Stimulated activated naive CD8-positive, alpha-beta T cell treated with anti-CD3 and anti-CD28 coated beads, Interleukin-15, amount 100 ng/mL, for 72 hours (primary cell): ENCODE data around the gene VRK3.
A peak's percentile ranks its signal among the peaks of the same experiment; 100 is the strongest.
"Not testable (repeated sequence)": the region's sequence is repeated elsewhere in the genome, so short reads cannot be mapped to it uniquely, and the experiment has no call there.

Experiments
- ATAC-seq: fragments of 150-1000 bp; cut with Tn5 transposase; 2 replicates; pipeline ENCODE4 v1.10.0; 2021; ENCODE audit warnings: mild to moderate bottlenecking, moderate library complexity
- DNase-seq, 2 donors: peaks; one replicate each; pipeline ENCODE4 v3.0.0; 2021 to 2022
- H3K27ac Mint-ChIP-seq, 2 donors: one replicate each; pipeline ENCODE4 v1.8.0; 2022; ENCODE audit warnings: mild to moderate bottlenecking in 2 of 2, mixed read lengths in 2 of 2, moderate library complexity in 2 of 2
- H3K27me3 Mint-ChIP-seq: one replicate; pipeline ENCODE4 v1.8.0; 2022; ENCODE audit warnings: mixed read lengths
- H3K4me1 Mint-ChIP-seq: one replicate; pipeline ENCODE4 v1.8.0; 2022; ENCODE audit warnings: mild to moderate bottlenecking, mixed read lengths
- H3K4me3 Mint-ChIP-seq, 2 donors: one replicate each; pipeline ENCODE4 v1.8.0; 2022; ENCODE audit warnings: mild to moderate bottlenecking in 2 of 2, mixed read lengths in 2 of 2, moderate library complexity in 1 of 2
- H3K9me3 Mint-ChIP-seq, 2 donors: one replicate each; pipeline ENCODE4 v1.8.0; 2022; ENCODE audit warnings: mixed read lengths in 2 of 2

VRK3 gene

DNA sequence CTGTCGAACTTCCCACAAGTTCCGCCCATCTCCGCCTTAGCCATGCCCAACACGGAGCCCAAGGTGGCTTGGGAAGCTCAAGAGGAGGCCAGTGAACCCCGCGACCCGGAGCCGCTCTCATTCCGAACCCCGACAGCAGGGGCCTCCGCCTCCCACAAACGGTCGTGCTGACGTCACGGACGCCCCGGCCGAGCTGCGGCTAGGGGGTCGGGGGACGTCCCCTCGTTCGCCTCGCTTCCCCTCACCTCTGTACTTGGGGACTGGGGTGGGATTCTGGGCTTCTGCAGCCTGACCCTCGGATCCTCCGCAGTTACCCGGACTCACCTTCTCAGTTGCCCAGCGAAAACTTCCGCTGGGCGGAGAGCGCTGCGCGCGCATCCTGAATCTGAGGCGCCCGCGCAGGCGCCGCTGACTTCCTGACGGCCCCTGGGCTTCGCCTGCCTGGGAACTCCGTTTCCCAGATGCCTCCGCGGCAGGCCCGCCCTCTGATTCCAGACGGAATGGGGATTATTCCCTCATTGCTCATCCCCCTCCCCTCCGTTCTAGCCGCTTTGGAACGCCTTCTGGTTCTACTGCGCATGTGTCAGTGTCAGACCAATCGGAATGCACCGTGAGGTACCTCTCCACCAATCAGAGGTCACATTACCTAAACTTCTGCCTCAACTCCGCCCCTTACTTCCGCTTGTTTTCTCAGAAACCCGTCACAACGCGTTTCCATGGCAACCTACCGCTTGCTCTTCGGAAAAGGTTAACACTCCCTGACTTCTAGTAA, at the start of gene VRK3:
Gene VRK3, minus strand, starts transcription at position 351 of the 772 bp plus-strand sequence. CDS start 9,210 bp downstream, outside the sequence.
- H3K27ac Mint-ChIP-seq: peak within 1 kb of the TSS; percentile 97 to 99
- peaks cover 69% of the 10 kb centered on the region for H3K4me1 Mint-ChIP-seq
- ATAC-seq (peak; percentile 92), DNase-seq (peak; percentile 97 to 99)
- H3K9me3 Mint-ChIP-seq: peaks cover 4 to 6% of the 10 kb centered on the region in 2 donors
- no peaks in the 10 kb centered on the region for H3K27me3 Mint-ChIP-seq
- H3K4me3 Mint-ChIP-seq: peak within 1 kb of the TSS; percentile 94 to 96

- not testable (repeated sequence) for H3K4me1 Mint-ChIP-seq, DNase-seq, H3K9me3 Mint-ChIP-seq, ATAC-seq, H3K4me3 Mint-ChIP-seq, H3K27ac Mint-ChIP-seq
- peaks cover 22% of the 10 kb centered on the region for H3K27me3 Mint-ChIP-seq
Measured at GRCh38 chr19:50068382-50068781, 43.2 kb upstream of the VRK3 start.

DNA sequence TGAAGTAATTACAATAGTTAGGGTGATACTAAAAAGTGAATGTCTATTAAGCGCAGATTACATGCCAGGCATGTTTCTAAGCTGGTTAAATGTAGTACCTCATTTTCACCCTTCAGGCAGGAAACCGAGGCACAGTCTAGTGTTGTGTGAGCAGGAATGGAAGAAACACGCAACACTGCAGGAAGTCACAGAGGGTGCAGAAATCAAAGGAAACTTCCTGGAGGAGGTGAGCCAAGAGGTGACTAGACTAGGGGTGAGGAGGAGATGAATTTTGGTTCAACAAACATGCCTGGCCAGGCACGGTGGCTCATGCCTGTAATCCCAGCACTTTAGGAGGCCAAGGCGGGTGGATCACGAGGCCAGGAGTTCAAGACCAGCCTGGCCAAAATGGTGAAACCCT, 42.4 kb upstream of the VRK3 start:
- peaks cover 22% of the 10 kb centered on the region for H3K27me3 Mint-ChIP-seq

GRCh38 chr19:50065938-50066337, 40.8 kb upstream of the VRK3 start:
- ATAC-seq: no peak
- DNase-seq: no peak
- Mint-ChIP-seq H3K9me3 (no peaks in the 10 kb centered on the region), H3K27ac (no peak overlapping the region), H3K4me1 (peaks cover 5% of the 10 kb centered on the region), H3K27me3 (peaks cover 14% of the 10 kb centered on the region), H3K4me3 (no peak overlapping the region)

More for the DNA sequence above, 42.4 kb upstream of the VRK3 start:
- Mint-ChIP-seq H3K4me3 (no peak overlapping the region), H3K27ac (peak overlapping the region in 1 of 2 donors; percentile 3), H3K4me1 (peaks cover 5% of the 10 kb centered on the region), H3K9me3 (no peaks in the 10 kb centered on the region)
- ATAC-seq: no peak
- DNase-seq: no peak

DNA sequence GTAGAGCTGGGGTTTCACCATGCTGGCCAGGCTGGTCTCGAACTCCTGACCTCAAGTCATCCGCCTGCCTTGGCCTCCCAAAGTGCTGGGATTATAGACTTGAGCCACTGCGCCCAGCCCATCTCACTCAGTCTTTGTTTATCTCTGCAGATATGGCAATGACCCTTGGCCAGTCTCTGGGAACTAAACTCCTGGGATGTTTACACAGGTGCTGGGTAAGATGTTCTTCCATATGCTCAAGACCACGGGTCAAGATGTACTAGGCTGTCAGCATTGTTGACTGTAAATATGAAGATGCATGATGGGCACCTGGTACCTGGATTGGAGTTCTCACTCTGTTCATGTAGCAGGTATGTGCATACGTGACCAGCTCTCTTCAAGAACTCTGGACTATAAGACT, 36.5 kb upstream of the VRK3 start:
- H3K27ac Mint-ChIP-seq: no peak overlapping the region
- peaks cover 14% of the 10 kb centered on the region for H3K27me3 Mint-ChIP-seq
- no peaks in the 10 kb centered on the region for H3K4me1 Mint-ChIP-seq
- H3K4me3 Mint-ChIP-seq: no peak overlapping the region
- DNase-seq: no peak
- no peak for ATAC-seq
- peaks cover 0 to 24% of the 10 kb centered on the region in 2 donors for H3K9me3 Mint-ChIP-seq

GRCh38 chr19:50060107-50060506, 34.9 kb upstream of the VRK3 start:
- peaks cover 2% of the 10 kb centered on the region for H3K27me3 Mint-ChIP-seq
- ATAC-seq: no peak
- no peak overlapping the region for H3K27ac Mint-ChIP-seq
- H3K4me3 Mint-ChIP-seq: no peak overlapping the region
- DNase-seq: no peak
- no peaks in the 10 kb centered on the region for H3K4me1 Mint-ChIP-seq
- H3K9me3 Mint-ChIP-seq: peaks cover 0 to 24% of the 10 kb centered on the region in 2 donors

DNA sequence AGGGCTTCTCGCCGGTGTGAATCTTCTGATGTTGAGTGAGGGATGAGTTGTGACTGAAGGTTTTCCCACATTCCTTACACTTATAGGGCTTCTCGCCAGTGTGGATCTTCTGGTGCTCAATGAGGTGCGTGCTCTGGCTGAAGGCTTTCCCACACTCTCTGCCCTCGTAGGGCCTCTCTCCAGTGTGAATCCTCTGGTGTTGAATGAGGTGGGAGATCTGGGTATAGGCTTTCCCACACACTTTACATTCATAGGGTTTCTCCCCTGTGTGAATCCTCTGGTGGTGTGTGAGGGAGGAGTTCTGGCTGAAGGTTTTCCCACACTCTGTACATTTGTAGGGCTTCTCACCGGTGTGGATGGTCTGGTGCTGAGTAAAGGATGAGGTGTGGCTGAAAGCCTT, 33.9 kb upstream of the VRK3 start:
- DNase-seq (no peak), ATAC-seq (no peak)
- Mint-ChIP-seq H3K27me3 (no peaks in the 10 kb centered on the region), H3K9me3 (peaks cover 0 to 24% of the 10 kb centered on the region in 2 donors), H3K4me3 (no peak overlapping the region), H3K4me1 (no peaks in the 10 kb centered on the region), H3K27ac (no peak overlapping the region)

DNA sequence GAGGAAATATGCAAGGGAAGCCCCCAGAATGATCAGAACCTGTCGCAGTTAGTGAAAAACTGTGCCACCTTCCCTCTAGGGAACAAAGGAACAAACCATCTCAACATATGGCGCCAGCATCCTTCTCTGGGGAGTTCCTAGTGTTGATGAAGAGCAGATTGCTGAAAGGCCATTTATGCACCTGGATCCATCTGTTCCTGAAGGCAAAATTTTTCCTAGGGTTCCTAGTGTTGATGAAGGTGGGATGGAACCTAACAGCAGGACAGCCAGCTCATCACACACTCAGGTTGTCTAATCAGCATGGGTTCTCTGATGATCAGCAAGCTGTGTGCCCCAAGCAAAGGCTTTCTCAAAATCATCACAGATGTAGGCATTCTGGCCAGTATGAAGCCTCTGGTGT, 33.3 kb upstream of the VRK3 start:
- Mint-ChIP-seq H3K9me3 (peaks cover 0 to 24% of the 10 kb centered on the region in 2 donors), H3K4me3 (no peak overlapping the region), H3K4me1 (no peaks in the 10 kb centered on the region), H3K27ac (no peak overlapping the region), H3K27me3 (no peaks in the 10 kb centered on the region)
- ATAC-seq: no peak
- DNase-seq: no peak

DNA sequence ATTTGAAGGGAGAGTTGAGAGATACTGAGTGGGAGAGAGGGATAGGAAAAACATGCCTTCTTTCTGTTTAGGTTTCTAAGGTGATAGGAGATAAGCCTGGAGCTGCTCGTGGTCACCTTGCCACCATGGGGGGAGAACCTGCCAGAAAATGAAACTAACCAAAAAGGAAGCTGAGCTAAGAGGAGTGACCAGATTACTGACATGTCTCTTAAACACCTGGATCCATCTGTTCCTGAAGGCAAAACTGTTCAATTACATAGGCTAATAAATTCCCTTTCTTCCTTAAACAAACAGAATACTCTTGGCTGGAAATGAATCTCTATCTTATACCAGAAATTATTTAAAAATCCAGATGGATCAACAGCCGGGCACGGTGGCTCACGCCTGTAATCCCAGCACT, 27.9 kb upstream of the VRK3 start:
- DNase-seq (no peak), ATAC-seq (no peak)
- peaks cover 0 to 3% of the 10 kb centered on the region in 2 donors for H3K9me3 Mint-ChIP-seq
- peaks cover 23% of the 10 kb centered on the region for H3K4me1 Mint-ChIP-seq
- peaks cover 8% of the 10 kb centered on the region for H3K27me3 Mint-ChIP-seq
- H3K27ac Mint-ChIP-seq: no peak overlapping the region
- H3K4me3 Mint-ChIP-seq: no peak overlapping the region

- H3K4me1 Mint-ChIP-seq: peaks cover 23% of the 10 kb centered on the region
- DNase-seq (no peak), ATAC-seq (no peak)
- no peaks in the 10 kb centered on the region for H3K9me3 Mint-ChIP-seq
- H3K27me3 Mint-ChIP-seq: peaks cover 8% of the 10 kb centered on the region
- H3K4me3 Mint-ChIP-seq: no peak overlapping the region
- H3K27ac Mint-ChIP-seq: peak overlapping the region in 1 of 2 donors; percentile 57
Measured at GRCh38 chr19:50051964-50052363, 26.8 kb upstream of the VRK3 start.

DNA sequence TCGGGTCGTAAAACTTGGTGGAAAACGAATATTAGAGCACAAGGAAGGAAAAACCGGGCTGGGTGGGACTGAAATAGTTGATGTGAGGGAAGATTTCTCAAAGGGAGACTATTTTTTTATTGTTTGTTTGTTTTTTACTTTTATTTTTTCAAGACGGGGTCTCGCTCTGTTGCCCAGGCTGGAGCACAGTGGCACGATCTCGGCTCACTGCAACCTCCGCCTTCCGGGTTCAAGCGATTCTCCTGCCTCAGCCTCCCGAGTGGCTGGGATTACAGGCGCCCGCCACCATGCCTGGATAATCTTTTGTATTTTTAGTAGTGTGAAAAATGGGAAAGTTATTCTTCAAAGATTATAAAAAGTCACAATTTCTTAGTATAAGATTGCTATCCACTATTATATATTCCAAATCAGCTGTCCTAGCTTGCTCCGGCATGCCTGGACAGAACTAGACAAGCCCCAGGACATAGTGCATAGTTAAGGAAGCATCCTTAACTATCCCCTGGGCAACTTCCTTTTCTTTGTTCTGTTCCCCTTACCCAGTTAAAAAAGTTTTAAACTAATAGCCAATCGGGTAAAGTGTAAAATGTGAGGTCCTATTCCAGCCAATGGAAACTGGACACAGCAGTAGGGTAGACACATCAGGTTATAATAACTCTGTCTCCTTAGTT, 26.2 kb upstream of the VRK3 start:
- H3K9me3 Mint-ChIP-seq, H3K27me3 Mint-ChIP-seq, ATAC-seq, DNase-seq: not testable (repeated sequence)
- Mint-ChIP-seq H3K4me3 (peak overlapping the region; percentile 85 to 93), H3K27ac (peak overlapping the region; percentile 19 to 86), H3K4me1 (peaks cover 23% of the 10 kb centered on the region)

DNA sequence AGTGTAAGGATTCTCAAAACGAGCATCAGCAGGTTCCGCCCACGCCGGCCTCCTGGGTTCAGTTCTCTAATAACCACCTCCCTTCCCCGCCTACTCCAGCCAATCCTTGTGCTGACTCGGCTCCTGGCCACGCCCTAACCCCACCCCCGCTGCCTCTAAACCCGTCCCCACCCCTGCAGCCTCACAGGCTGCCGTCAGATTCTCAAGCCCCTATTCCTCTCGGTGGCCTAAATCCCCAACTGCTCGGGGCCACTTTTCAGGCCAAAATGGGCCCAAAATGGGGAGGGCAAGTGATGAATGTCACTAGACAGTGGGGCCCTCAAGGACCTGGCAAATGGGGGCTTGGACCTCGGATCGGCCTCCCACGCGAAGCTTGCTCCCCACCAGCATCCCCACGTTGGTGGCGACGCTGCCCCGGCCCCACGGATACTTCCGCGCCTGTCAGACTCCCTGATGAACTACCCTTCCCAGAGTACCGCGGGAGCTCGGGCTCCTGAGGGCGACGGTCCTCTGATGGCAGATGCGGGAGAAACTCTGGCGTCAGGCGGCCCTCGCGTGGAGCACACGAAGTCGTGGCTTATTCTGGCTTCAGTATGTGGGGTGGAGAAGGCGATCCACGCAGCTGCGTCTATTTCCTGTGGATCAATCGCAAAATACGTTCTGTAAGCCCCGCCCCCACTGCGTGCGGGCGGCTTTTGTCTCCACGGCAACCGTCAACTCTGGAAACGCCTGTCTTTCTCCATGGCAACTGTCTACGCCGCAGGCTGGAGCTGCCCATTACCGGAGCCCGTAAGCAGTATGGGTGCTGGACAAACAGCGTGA, 25.4 kb upstream of the VRK3 start:
- peak overlapping the region; percentile 85 to 93 for H3K4me3 Mint-ChIP-seq
- peaks cover 23% of the 10 kb centered on the region for H3K4me1 Mint-ChIP-seq
- H3K27me3 Mint-ChIP-seq: peaks cover 8% of the 10 kb centered on the region
- H3K9me3 Mint-ChIP-seq: peaks cover 4 to 6% of the 10 kb centered on the region in 2 donors
- ATAC-seq (peak; percentile 92), DNase-seq (peak; percentile 62 to 73)
- peak overlapping the region; percentile 19 to 86 for H3K27ac Mint-ChIP-seq

- Mint-ChIP-seq H3K27ac (no peak overlapping the region), H3K9me3 (peaks cover 29 to 32% of the 10 kb centered on the region in 2 donors), H3K4me1 (peaks cover 16% of the 10 kb centered on the region), H3K4me3 (no peak overlapping the region), H3K27me3 (peaks cover 8% of the 10 kb centered on the region)
- DNase-seq (no peak), ATAC-seq (no peak)
Measured at GRCh38 chr19:50047671-50048070, 22.5 kb upstream of the VRK3 start.

DNA sequence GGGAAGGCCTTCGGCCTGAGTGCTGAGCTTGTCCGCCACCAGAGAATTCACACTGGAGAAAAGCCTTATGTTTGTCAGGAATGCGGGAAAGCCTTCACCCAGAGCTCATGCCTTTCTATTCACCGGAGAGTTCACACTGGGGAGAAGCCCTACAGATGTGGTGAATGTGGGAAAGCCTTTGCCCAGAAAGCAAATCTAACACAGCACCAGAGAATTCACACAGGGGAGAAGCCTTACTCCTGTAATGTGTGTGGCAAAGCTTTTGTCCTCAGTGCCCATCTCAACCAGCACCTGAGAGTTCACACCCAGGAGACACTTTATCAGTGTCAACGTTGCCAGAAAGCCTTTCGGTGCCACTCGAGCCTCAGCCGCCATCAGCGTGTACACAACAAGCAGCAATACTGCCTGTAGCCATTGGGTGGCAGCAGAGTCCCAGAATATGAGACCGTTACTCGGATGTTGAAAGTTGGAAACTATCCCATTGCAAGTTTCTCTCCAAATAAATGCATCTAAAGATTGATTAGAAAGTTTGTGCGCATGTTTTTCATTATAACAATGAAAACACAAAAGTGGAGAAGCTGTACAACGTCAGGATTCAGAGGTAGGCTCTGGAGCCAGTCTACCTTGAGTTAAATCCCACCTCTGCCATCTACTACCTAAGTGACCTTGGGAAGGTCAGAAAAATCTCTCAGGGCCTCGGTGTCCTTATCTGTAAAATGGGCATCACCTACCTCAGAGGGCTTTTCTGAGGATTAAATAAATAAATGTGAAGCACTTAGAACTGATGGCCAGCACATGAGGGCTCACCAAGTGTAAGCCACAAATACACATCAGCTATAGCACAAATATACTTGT, 21.7 kb upstream of the VRK3 start:
- H3K4me3 Mint-ChIP-seq: no peak overlapping the region
- H3K27me3 Mint-ChIP-seq: peaks cover 8% of the 10 kb centered on the region
- peaks cover 31 to 34% of the 10 kb centered on the region in 2 donors for H3K9me3 Mint-ChIP-seq
- peaks cover 15% of the 10 kb centered on the region for H3K4me1 Mint-ChIP-seq
- H3K27ac Mint-ChIP-seq: no peak overlapping the region
- DNase-seq (peak; percentile 38 to 45), ATAC-seq (no peak)

DNA sequence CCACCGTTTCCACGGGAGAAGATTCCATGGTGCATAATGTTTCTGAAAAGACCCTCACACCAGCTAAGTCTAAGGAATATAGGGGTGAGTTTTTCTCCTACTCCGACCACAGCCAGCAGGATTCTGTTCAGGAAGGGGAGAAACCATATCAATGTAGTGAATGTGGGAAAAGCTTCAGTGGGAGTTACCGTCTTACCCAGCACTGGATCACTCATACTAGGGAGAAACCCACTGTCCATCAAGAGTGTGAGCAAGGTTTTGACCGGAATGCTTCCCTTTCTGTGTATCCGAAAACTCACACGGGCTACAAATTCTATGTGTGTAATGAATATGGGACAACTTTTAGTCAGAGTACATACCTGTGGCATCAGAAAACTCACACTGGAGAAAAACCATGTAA, 19.8 kb upstream of the VRK3 start:
- Mint-ChIP-seq H3K4me1 (peaks cover 1% of the 10 kb centered on the region), H3K4me3 (no peak overlapping the region), H3K27ac (no peak overlapping the region), H3K9me3 (peaks cover 31 to 34% of the 10 kb centered on the region in 2 donors), H3K27me3 (no peaks in the 10 kb centered on the region)
- no peak for ATAC-seq
- no peak for DNase-seq
